ENCODE measurements around the gene CKAP5. TPM values are rescaled to one million over a fixed set of nuclear protein-coding genes. Genes with fewer than 3 reads are reported as not detected.
A peak's percentile ranks its signal among the peaks of the same experiment; 100 is the strongest.

CKAP5 gene
- total and polyA plus RNA-seq, 10 donors: 6.5 to 55.4 (median 38.7) TPM

DNA sequence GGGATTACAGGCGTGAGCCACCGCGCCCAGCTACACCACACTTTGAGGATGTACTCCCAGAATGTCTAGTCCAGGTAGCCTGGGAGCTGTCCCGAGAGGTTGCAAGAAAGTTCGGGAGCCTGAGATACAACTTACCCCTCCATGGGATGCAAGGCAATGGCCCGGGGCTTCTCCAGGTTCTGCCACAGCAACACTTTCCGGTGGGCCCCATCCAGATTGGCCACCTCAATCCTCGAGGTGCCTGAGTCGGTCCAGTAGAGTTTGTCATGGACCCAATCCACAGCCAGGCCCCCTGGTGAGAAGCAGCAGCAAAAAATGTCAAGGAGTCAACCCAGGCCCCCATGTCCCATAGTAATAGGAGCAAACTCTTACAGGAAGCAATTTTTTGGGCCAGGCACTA is 46.8 kb upstream of the CKAP5 start:
- Histone ChIP-seq H3K36me3 (peaks cover 0 to 4% (median 0%) of the 10 kb centered on the region in 6 donors), H3K4me3 (no peak overlapping the region), H3K9me3 (no peaks in the 10 kb centered on the region), H3K27ac (no peak overlapping the region), H3K4me1 (peaks cover 0 to 14% (median 5%) of the 10 kb centered on the region in 6 donors), H3K27me3 (replicated peaks in 1 of 7) (peaks cover 0 to 4% (median 0%) of the 10 kb centered on the region in 7 donors)
- intact Hi-C loops (cut with DNase I; ENCODE audit: low total_unique reads): no loop called here
- DNase-seq: no peak
- TF ChIP-seq POLR2AphosphoS5 (IDR thresholded peaks at IDR 0.05) (no peak), POLR2A (IDR thresholded peaks at IDR 0.05) (no peak)
- TF ChIP-seq, protein P1, sequence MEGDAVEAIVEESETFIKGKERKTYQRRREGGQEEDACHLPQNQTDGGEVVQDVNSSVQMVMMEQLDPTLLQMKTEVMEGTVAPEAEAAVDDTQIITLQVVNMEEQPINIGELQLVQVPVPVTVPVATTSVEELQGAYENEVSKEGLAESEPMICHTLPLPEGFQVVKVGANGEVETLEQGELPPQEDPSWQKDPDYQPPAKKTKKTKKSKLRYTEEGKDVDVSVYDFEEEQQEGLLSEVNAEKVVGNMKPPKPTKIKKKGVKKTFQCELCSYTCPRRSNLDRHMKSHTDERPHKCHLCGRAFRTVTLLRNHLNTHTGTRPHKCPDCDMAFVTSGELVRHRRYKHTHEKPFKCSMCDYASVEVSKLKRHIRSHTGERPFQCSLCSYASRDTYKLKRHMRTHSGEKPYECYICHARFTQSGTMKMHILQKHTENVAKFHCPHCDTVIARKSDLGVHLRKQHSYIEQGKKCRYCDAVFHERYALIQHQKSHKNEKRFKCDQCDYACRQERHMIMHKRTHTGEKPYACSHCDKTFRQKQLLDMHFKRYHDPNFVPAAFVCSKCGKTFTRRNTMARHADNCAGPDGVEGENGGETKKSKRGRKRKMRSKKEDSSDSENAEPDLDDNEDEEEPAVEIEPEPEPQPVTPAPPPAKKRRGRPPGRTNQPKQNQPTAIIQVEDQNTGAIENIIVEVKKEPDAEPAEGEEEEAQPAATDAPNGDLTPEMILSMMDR (IDR thresholded peaks at IDR 0.05 in 8 of 11, conservative IDR thresholded peaks at IDR 0.05 in 3 of 11): no peak
- whole genome bisulfite sequencing, 5 donors: 91 to 97% (median 93%) methylated on average over 5 to 9 of the region's 9 CpGs

DNA sequence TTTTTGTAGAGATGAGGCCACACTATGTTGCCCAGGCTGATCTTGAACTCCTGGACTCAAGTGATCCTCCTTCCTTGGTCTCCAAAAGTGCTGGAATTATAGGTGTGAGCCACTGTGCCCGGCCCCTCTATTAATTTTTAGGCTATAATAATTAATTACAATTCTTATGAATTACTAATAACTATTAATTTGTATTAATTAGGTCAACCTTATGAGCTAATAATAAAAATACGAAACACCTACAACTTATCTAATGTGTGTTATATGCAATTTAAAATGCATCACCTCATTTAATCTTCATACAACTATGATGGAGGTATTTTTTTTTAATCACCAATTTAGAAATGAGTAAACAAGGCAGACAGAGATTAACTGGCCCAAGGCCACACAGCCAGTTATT is 46.0 kb upstream of the CKAP5 start:
- Histone ChIP-seq H3K9me3 (no peaks in the 10 kb centered on the region), H3K27me3 (replicated peaks in 1 of 7) (peaks cover 0 to 4% (median 0%) of the 10 kb centered on the region in 7 donors), H3K27ac (no peak overlapping the region), H3K4me1 (peaks cover 0 to 14% (median 5%) of the 10 kb centered on the region in 6 donors), H3K4me3 (no peak overlapping the region), H3K36me3 (peaks cover 0 to 4% (median 0%) of the 10 kb centered on the region in 6 donors)
- TF ChIP-seq, protein P1 (IDR thresholded peaks at IDR 0.05 in 8 of 11, conservative IDR thresholded peaks at IDR 0.05 in 3 of 11): no peak
- no peak for TF ChIP-seq POLR2A (IDR thresholded peaks at IDR 0.05)
- TF ChIP-seq POLR2AphosphoS5 (IDR thresholded peaks at IDR 0.05): no peak
- intact Hi-C loops (cut with DNase I; ENCODE audit: low total_unique reads): no loop called here
- WGBS, 5 donors: 84 to 94% (median 92%) methylated on average over 2 of the region's 2 CpGs
- no peak for DNase-seq

DNA sequence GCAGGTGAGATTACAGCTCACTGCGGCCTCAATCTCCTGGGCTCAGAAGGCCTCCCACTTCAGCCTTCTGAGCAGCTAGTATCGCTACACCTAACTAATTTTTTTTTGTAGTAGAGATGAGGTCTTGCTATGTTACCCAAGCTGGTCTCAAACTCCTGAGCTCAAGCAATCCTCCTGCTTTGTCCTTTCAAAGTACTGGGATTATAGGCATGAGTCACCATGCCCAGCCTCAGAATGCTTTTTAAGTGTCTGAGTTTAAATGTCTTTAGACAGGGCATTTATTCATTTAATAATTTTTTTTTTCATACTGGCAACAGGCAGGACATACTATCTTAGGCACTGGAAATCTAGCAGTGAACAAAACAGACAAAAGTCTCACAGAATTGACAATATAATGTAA is 44.6 kb upstream of the CKAP5 start:
- Histone ChIP-seq H3K9me3 (no peaks in the 10 kb centered on the region), H3K4me1 (peaks cover 0 to 6% (median 4%) of the 10 kb centered on the region in 6 donors), H3K4me3 (no peak overlapping the region), H3K27me3 (replicated peaks in 1 of 7) (peaks cover 0 to 4% (median 0%) of the 10 kb centered on the region in 7 donors), H3K36me3 (peaks cover 0 to 13% (median 0%) of the 10 kb centered on the region in 6 donors), H3K27ac (no peak overlapping the region)
- DNase-seq: no peak
- intact Hi-C loops (cut with DNase I; ENCODE audit: low total_unique reads): no loop called here
- 95 to 100% (median 98%) methylated on average over 2 of the region's 2 CpGs for WGBS, 5 donors
- TF ChIP-seq, protein P1 (IDR thresholded peaks at IDR 0.05 in 8 of 11, conservative IDR thresholded peaks at IDR 0.05 in 3 of 11): no peak
- TF ChIP-seq POLR2A (IDR thresholded peaks at IDR 0.05) (no peak), POLR2AphosphoS5 (IDR thresholded peaks at IDR 0.05) (no peak)

DNA sequence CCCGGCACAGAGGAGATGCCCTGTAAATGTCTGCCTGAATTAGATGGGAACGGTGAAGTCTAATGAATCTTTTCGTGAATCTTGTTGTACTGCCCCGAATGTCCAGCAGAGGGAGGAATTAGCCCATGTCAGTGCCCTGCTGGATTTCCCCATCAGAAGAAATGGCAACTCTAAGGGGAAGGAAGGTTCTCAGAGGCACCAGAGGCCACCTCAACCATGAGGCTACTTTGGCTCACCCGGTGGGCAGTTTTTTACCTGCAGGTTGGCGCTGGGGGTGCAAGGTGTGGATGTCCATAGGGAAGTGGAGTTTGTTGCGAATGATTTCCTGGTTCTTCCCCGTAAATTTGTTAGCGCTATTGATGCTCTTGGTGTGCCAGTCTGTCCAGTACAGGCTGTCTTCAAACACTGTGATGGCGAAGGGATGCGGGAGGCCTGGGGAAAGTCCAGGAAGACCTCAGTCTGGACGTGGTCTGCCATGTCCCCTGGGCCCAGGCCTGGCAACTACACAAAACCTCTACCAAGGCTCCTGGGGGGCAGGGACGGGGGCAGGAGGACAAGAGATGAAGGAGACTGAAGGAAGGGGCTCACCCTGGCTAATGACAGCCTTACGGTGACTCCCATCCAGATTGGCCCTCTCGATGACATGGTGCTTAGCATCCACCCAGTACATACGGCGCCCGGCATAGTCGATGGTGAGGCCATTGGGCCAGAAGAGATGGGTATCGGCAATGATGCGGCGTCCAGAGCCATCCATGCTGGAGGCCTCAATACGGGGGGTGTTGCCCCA is 43.8 kb upstream of the CKAP5 start:
- H3K4me1 ChIP-seq: peaks cover 0 to 6% (median 4%) of the 10 kb centered on the region in 6 donors
- H3K27ac ChIP-seq: no peak overlapping the region
- H3K4me3 ChIP-seq: no peak overlapping the region
- DNase-seq: peak; percentile 58
- peaks cover 0 to 4% (median 0%) of the 10 kb centered on the region in 7 donors for H3K27me3 ChIP-seq (replicated peaks in 1 of 7)
- no peaks in the 10 kb centered on the region for H3K9me3 ChIP-seq
- H3K36me3 ChIP-seq: peaks cover 0 to 13% (median 0%) of the 10 kb centered on the region in 6 donors
- peak in 1 of 3 donors; percentile 22 for TF ChIP-seq POLR2AphosphoS5 (IDR thresholded peaks at IDR 0.05)
- no peak for TF ChIP-seq POLR2A (IDR thresholded peaks at IDR 0.05)
- TF ChIP-seq, protein P1 (IDR thresholded peaks at IDR 0.05 in 8 of 11, conservative IDR thresholded peaks at IDR 0.05 in 3 of 11): peak; percentile 63 to 91 (median 84)
- 64 to 70% (median 65%) methylated on average over 23 of the region's 23 CpGs for WGBS, 5 donors
- intact Hi-C loops (cut with DNase I; ENCODE audit: low total_unique reads): loop anchor here (2.0 kb wide), 1 partner anchor 263 kb away; no protein-coding TSS in a partner anchor
